ENCODE measurements around the gene EML3.
"Not testable (repeated sequence)": the region's sequence is repeated elsewhere in the genome, so short reads cannot be mapped to it uniquely, and the experiment has no call there.

EML3 gene

DNA sequence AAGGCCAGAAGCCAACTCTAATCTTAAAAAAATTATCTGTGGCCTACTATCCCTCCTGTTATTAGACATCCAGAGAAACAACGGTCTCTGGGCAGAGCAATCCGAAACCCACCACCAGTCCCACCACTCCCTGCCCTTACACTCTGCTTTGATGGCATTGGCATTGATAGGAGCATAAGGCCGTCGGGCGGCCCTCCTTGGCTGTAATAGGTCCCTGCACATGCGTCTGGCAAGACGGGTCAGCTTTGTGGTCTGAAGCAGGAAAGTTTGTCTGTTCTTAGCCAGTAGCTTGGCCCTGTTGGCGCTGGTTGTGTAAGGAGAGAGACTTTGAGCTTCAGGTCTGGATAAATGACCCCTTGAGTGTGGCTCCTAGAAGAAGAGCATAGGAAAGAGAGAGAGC, 17.5 kb downstream of the EML3 start:
- no peak for DNase-seq (ENCODE audit: low spot score)

DNA sequence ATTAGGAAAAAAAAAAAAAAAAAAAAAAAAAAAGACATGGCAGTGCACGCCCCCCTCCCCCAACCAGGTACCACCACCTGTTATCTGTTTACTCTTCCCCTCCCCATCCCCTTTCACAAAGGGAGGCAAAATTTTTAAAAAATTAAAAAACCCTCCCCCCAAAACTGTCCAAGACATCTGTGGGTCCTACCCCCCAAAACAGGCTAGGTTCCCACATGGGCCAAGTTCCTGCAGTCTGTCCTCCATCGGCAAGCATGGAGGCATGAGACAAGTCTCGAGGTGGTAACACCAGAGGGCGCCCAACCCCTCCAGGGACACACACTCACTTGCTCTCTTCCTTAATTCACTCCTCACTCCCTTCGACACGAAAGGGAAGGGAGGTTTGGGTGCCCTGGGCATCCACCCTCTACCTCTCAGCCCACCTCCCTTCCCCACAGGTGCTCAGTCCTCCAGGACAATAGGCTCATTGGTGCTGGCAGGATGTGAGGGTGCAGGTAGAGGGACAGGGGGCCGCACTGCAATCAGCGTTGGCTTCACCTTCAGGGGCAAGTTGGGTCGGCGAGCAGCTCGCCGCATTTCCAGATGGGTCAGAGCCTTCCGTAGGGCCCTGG, 19.0 kb downstream of the EML3 start:
- peak; percentile 53 for DNase-seq (ENCODE audit: low spot score)

DNA sequence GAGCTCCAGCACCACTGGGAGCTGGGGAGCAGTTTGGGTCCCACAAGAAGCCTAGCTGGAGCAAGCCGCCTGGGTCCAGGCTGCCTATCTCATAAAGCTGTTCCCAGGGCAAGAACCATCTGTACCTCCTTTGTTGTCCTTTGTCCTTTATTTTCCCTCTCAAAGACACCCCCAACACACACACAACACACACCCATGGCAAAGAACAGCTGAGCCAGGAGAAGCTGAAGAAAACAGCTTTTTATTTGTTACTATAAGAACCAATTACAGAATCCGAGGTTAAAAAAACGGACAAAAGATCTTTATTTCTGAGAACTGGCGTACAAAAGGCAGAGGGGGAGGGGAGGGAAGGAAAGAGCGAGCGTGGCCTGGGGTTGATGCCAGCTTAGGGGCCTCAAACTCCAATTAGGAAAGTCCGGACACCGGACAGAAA, 19.6 kb downstream of the EML3 start:
- DNase-seq (ENCODE audit: low spot score), result no peak

DNA sequence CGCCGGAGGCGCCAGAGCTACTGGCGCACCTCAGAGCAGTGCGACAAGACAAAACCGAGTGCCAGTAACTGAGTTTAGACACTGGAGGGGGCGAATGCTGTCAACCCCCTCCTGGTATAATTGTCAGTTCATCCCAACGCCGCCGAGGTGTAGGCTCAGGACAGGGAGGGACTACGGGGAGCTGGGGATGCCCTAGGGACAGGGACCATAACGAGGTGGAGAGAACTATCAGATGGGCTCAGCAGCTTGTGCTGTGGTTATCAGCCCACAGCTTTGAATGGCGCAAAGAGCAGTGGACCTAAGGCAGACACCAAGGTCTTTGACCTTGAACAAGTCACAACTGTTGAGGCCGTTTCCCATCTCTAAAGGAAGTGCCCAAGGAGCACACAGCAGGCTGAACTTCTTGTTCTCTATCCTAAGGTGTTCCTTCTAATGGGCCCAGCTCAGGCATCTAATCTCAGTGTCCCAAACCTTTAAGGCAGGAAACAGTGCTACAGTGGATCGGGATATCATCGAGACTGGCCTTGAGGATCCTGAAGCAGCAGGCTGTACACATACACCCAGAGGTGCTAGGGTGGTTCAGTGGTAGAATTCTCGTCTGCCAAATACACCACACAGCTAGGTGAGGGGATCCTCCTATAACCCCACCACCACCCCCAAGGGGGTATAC, 20.3 kb downstream of the EML3 start:
- peak; percentile 12 for DNase-seq (ENCODE audit: low spot score)

DNA sequence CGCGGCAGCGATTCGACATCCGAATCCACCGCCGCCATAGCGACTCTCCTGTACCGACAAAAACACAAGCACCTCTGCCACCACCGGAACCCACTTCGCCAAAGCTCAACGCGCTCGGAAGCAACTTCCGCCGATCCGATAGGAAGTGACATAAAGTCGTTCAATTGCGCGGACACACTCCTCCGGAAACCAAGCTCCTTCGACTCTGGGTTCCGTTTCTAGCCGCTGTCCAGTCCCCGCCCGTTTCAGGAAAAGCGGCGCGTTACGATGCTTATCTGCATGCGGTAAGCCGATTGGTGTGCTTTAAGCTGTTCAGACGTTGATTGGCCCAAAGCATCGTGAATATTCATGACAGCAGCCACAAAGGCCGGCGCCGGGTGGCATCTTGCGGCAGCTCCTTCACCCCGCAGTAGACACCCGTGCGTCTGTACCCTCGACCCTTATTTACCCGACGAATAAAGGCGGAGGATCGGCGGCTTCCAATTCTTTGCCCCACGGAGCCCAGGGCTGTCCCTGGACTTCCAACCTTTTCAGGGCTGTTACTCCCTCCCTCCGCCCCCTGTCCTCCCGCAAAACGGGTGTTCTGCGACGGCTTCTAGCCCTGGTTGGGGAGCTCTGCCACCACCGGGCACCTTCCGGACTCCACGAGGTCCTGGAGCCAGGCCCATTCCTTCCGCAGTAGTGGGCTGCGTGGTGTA, 21.0 kb downstream of the EML3 start, which contains the start of gene TUT1:
Gene TUT1, minus strand, starts transcription at position 76 of the 698 bp plus-strand sequence. Its CDS starts 38 bp downstream, at position 38.
- DNase-seq (ENCODE audit: low spot score), result peak; percentile 86

DNA sequence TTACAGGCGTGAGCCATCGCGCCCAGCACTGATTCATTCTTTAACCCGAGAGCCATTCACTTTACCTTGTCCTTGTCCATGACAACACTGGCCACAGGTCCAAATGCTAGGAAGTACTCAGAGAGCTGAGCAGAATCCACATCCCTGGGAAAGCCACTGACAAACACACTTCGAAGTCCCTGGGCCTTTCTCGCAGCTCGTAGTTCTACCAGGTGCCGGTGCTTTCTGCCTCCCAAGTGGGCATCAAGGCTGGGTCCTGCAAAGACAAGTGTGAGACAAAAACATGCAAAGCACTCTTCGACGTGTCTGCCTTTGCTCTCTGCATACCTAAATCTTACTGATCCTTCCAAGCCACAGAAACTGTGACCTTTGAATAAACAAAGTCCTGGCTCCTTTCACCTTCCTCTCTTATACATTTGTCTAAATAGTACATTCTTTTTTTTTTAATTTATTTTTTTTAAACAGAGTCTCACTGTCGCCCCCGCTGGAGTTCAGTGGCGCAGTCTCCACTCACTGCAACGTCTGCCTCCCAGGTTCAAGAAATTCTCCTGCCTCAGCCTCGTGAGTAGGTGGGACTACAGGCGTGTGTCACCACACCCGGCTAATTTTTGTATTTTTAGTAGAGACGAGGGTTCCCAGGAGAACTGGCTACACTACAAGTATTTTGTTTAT, 23.5 kb downstream of the EML3 start:
- no peak for DNase-seq (ENCODE audit: low spot score)

DNA sequence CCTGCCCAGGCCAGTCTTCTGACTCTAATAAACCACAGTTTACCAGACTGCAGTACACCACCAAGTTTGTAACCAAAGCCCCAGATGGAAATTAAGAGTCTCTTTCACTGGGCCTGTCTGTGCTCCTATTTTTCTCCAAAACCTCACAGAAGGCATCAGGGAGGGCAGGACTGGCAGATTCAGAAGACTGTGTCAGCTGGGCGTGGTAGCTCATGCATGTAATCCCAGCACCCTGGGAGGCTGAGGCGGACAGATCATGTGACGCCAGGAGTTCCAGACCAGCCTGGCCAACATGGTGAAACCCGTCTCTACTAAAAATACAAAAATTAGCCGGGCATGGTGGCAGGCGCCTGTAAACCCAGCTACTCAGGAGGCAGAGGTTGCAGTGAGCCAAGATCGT, 27.2 kb downstream of the EML3 start:
- DNase-seq (ENCODE audit: low spot score), result not testable (repeated sequence)

DNA sequence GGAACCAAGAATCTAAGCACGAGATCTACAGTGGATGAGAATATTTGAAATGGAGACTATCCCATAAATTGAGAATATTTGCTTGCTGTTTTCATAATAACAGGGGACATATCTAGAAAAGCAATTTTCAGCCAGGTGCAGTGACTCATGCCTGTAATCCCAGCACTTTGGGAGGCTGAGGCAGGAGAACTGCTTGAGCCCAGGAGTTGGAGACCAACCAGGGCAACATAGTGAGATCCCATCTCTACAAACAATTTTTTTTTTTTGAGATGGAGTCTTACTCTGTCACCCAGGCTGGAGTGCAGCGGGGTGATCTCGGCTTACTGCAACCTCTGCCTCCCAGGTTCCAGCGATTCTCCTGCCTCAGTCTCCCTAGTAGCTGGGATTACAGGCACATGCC, 30.8 kb downstream of the EML3 start:
- not testable (repeated sequence) for DNase-seq (ENCODE audit: low spot score)

DNA sequence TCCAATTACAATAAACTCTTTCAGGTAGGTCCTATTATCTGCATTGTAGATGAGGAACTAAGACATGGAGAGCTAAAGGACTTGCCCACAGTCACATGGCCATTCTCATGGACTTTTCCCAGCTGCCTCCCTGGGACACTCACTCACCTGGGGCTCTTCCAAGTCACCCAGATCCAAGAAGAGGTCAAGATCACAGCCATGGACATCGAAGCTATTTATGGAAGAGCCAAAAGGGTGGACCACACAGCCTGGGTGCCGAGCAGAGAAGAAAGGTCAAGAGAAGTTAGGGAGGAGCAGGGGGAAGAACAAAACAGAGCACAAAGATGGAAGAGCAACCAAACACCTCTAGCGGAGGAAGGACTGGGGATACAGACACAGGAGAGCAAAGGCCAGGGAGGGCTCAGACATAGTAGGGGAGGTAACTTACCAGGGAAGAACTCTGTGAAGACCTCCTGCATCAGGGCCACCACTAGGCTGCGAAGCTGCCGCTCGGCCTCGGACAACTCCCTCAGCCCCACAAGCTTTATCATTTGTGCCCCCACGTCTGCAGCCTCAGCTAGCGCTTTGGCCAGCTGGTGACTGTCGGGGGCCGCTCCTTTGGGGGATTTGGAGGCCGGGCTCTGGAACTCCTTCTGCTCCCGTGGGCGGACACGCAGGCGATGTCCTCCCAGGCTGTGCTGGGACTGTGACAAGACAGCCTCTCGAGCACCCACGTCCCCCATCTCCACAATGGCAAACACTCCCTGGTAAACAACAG, 31.4 kb downstream of the EML3 start:
- no peak for DNase-seq (ENCODE audit: low spot score)

DNA sequence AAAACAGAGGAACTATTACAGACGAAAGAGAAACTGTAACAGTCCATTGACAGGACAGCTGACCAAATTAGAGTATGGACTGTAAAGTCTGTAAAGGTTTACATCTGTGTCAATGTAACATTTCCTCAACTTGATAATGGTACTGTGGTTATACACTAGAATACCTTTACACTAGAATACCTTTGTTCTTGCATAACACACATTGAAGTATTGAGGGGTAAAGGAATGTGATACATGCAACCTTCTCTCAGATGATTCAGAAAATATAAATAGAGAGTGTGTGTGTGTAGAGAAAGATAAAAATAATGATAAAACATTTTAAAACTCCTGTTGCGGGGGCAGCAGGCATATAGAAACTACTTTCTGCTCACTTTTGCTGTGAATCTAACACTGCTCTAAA, 33.3 kb downstream of the EML3 start:
- DNase-seq (ENCODE audit: low spot score), result no peak

DNA sequence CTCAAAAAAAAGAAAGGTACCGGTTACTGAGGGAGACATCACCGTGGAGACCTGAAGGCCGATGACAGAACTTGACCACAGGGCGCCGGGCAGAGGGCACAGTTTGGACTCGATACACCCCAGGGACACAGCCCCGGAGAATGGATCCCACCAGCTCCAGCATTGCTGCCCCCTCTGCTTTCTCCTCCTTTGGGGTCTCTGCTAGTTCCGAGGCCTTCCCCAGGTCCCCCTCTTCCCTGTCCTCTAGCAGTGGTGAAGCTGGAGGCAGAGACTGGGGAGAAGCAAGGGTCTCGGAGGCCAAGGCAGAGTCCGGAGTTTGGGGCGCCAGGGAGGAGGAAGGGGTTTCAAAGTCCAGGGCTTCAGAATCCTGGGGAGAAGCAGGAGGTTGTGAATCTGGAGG, 34.0 kb downstream of the EML3 start:
- no peak for DNase-seq (ENCODE audit: low spot score)

DNA sequence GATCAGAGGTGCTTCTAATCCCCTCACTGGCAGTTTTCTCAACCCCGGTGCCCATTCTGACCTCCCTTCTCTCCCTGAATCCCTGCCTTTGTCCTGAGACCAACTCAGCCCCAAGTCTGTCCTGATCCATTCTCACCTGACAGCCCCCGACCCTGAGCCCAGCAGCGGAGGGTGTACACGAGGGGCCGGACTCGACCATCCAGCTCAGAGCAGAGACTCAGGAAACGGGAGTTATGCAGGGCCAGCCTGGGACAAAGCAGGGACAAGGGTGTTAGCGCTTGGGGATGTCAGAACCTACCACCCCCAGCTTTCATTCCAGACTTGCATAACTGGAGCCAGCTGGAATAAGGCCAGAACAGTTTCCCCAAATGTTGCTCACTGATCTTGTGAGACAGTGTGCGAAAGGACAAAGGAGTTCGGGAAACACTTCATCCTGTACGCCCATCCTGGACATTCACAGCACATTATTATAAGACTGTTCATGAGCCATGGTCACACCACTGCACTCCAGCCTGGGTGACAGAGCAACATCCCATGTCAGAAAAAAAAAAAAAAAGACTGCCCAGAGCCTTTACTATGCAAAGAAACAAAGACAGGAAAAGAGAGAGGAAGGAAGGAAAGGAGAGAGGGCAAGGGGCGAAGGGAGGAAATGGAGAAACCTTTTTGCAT, 35.4 kb downstream of the EML3 start:
- no peak for DNase-seq (ENCODE audit: low spot score)

DNA sequence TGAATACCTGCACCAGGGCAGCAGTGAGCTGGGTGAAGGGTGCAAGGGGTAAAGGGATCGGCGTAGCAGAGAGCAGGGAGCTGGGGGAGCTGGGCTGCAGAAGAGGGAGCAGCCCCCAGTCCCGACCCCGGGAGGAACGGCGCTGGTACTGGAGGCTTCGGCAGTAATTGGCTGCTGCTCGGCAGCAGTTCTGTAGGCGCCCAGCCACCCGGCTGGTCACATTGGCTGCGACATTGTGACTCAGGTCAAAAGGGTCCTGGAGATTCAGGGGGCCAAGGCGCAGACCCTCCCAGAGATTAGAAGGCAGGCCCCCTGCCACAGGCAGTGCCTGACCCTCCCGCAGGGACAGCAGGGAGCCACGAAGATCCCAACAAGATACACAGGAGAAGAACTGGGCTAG, 36.7 kb downstream of the EML3 start:
- no peak for DNase-seq (ENCODE audit: low spot score)

DNA sequence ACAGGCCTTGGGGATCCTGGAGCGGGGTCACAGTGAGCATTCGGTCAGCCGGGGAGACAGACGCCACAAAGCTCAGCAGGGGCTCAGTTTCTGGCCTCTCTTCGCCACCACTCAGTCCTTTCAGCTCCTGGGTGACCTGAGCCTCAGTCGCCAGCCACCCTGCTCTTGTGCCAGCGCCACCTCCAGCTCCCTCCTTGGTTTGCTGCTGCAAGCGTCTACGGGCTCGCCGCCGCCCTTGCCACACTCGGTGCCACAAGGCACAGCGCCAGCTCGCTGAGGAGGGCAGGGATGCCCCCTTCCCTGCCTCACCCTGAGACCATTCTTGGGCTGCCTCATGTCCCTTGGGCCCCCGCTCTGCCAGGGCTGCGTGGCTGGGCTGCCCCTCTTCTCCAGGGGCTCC, 37.4 kb downstream of the EML3 start:
- DNase-seq (ENCODE audit: low spot score), result peak; percentile 18

DNA sequence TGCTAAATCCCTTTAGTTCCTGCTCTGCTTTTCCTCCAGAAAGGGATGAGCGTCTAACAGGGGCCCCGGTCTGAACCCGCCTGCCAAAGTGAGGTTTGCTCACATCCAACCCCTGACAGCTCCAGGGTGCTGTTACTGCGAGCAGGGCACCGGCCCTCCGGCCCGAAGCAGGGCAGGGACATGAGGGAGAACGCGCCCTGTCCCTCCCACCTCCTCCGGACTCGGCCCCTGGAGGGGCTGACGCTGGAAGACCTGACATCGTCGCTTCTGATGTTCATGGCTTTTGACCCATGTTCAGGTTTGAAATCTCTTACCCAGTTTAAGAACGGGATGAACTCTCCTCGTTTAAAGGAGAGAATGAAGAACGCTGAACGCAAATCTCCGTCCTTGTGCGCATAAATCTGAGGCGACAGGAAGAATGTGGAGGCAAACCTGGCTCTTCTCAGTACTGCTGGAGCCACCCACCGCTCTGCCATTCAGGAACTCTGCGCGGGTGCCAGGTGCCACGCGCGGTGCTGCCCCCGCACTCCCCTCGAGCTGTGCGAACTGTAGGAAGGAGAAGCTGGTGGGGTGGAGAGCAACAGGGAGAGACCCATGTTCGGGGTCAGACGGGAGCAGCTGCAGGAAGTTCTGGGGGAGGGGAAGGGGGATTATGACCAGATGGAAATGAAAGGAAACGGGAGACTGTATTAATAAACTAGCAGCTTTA, 38.1 kb downstream of the EML3 start:
- DNase-seq (ENCODE audit: low spot score), result peak; percentile 53

DNA sequence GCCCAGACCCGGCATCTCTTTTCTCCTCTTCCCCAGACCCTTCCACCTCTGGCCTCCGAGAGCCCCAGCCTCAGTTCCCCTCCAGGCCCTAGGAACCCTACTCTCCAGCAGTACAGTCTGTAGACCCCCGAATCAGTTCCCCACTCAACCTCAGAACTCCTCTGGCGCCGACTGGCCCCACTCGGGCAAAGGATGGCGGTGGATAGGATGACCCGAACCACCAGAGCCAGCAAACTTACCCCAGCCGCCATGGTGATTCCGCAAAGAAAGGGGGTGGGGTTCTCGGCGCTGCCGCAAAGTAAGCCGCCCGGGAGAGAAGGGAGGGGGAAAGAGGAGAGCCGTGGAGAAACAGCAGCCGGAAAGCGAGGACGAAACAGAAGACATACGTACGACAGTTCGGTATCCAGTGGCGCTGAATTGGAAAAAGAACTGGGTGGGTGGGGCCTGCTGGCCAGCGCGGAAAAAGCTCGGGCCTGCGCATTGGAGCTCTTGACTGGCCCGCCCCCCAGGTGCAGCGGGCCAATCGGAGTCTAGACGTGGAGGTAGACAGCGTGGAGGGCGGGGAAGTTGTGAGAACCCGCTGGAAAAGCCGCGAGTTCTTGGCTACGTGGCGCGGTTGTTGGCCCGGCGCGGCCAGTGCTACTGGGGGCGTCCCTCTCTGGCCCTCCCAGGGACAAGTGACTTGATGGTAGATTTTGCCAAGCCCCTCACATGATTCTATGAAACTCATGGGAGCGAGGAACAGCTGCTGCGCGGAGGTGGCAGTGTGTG, 38.8 kb downstream of the EML3 start, which contains the start of gene EEF1G:
Gene EEF1G, minus strand, starts transcription at position 300 of the 771 bp plus-strand sequence. Its CDS starts 49 bp downstream, at position 251.
- DNase-seq (ENCODE audit: low spot score), result peak; percentile 99

DNA sequence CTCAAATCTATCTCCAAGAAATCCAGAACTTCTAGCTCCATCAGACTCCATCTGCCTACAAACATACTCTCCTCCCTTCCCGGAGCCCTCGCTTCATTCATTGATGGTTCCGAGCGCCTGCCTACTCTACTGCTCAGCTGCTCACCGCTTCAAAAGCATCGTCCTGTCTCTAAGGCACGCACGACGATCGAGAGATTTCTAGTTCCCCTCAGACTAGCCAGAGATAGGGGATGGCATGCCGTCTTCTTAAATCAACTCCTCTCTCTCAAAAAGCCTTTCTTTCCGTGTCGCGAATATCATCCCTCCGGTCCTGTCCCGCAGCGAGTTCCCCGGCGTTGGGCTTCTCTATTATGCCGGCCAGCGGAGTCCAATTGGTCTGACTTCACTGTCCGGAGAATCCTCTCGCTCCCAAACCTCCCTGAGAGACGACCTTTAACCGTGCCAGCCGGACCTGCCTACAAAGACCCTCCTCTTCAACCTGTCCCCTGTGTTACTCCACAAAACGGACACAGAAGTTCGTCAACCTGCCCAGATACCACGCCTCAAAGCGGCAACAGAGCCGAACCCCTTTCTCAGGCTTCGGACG, 39.5 kb downstream of the EML3 start:
- DNase-seq (ENCODE audit: low spot score), result no peak

DNA sequence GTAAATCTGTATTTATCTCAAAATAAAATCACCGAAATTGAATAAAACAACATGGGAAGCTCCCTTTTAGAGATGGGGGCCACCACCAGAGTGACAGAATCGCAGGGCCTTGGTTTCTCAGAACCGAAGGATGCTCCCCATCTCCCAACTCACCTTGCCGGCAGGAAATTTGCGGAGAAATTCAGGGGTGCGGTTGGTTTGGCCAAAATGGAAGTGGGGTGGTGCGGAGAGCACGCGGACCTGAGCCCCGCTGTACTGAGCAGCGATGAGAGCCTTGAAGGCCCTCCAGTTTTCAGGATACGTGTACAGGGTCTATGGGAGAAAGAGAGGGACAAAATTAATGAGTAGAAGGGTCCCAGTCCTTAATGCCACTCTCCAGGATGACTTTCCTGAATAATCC, 40.1 kb downstream of the EML3 start:
- DNase-seq (ENCODE audit: low spot score), result no peak

DNA sequence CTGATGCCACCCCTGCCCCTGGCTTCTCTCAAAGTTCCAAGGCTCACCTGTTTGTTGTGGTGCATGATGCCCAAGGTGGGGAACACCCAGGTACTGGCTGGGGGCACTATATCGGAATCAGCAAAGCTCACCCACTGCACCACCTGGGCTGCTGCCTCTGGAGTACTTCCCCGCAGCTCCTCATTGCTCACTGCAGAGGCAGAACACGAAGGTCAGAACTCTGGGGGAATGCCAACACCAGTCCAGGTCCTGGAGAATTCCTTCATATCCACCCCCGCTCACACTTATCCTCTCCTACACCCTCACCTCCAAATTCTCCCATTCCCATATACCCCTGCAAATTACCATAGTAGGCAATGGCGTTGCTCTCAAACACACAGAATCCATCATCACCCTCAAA, 41.1 kb downstream of the EML3 start:
- not testable (repeated sequence) for DNase-seq (ENCODE audit: low spot score)

Measured in iPS-NIHi11 (cell line).